Ascending aorta (tissue), 2 donors: ENCODE results near the gene NME7. TPM values are rescaled to one million over a fixed set of nuclear protein-coding genes. Genes with fewer than 3 reads are reported as not detected.

ENCODE experiments used
- DNase-seq, 2 donors: peaks; one replicate each; pipeline ENCODE4 v3.0.0-alpha.2; 2019; ENCODE audit warnings: low spot score in 2 of 2
- H3K27ac ChIP-seq, 2 donors: fragments of 200-600 bp; sonication (generic); one replicate each; pipeline ENCODE4 v1.5.1; 2016 to 2017; ENCODE audit warnings: mild to moderate bottlenecking in 1 of 2
- H3K27me3 ChIP-seq: fragments of 200-600 bp; sonication (generic); one replicate; pipeline ENCODE4 v1.5.1; 2017
- H3K36me3 ChIP-seq, 2 donors: fragments of 200-600 bp; sonication (generic); one replicate each; pipeline ENCODE4 v1.5.1; 2016
- H3K4me1 ChIP-seq, 2 donors: fragments of 200-600 bp; sonication (generic); one replicate each; pipeline ENCODE4 v1.5.1; 2016 to 2017; ENCODE audit warnings: mild to moderate bottlenecking in 1 of 2
- H3K4me3 ChIP-seq, 2 donors: fragments of 200-600 bp; sonication (generic); one replicate each; pipeline ENCODE4 v1.5.1; 2016 to 2017; ENCODE audit warnings: mild to moderate bottlenecking in 1 of 2
- H3K9me3 ChIP-seq, 2 donors: fragments of 200-600 bp; sonication (generic); one replicate each; pipeline ENCODE4 v1.5.1; 2016
- intact Hi-C: fragments of 100-400 bp; cut with DNase I; formaldehyde crosslinking; loops from one replicate; pipeline ENCODE4 v1.15.1; 2023
- total RNA-seq: library from RNA; depleted of rRNA; stranded (reverse); fragments of >200 nt; gene quantifications from one replicate; pipeline ENCODE4 v1.1.0, GENCODE V29; 2016
- TF ChIP-seq, protein P1 (sequence below), 3 experiments: fragments of 200-600 bp in 2 of 3; fragments of 450-650 bp in 1 of 3; sonication (generic) in 2 of 3; IDR thresholded peaks; one replicate each; pipeline ENCODE4 v1.5.1; 2016 to 2019; ENCODE audit warnings: antibody characterized with exemption in 3 of 3, mild to moderate bottlenecking in 1 of 3, moderate library complexity in 1 of 3

The NME7 gene
- total RNA-seq, 1 donor from 2014 or later = 4.9 TPM

DNA sequence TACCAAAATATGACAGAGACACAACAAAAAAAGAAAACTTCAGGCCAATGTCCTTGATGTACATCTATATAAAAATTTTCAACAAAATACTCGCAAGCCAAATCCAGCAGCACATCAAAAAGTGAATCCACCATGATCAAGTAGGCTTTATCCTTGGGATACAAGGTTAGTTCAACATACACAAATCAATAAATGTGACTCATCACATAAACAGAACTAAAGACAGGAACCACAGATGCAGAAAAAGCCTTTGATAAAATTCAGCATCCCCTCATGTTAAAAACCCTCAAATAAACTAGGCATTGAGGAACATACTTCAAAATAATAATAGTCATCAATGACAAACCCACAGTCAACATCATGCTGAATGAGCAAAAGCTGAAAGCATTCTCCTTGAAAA, 101.5 kb downstream of the NME7 start:
- no peaks in the 10 kb centered on the region for H3K27me3 ChIP-seq
- no peak overlapping the region for H3K4me3 ChIP-seq
- H3K27ac ChIP-seq = no peak overlapping the region
- H3K36me3 ChIP-seq = no peaks in the 10 kb centered on the region
- H3K9me3 ChIP-seq = peaks cover 0 to 27% of the 10 kb centered on the region in 2 donors
- intact Hi-C loops = no loop called here
- DNase-seq = no peak
- TF ChIP-seq, protein P1, sequence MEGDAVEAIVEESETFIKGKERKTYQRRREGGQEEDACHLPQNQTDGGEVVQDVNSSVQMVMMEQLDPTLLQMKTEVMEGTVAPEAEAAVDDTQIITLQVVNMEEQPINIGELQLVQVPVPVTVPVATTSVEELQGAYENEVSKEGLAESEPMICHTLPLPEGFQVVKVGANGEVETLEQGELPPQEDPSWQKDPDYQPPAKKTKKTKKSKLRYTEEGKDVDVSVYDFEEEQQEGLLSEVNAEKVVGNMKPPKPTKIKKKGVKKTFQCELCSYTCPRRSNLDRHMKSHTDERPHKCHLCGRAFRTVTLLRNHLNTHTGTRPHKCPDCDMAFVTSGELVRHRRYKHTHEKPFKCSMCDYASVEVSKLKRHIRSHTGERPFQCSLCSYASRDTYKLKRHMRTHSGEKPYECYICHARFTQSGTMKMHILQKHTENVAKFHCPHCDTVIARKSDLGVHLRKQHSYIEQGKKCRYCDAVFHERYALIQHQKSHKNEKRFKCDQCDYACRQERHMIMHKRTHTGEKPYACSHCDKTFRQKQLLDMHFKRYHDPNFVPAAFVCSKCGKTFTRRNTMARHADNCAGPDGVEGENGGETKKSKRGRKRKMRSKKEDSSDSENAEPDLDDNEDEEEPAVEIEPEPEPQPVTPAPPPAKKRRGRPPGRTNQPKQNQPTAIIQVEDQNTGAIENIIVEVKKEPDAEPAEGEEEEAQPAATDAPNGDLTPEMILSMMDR (IDR thresholded peaks at IDR 0.05) = no peak
- no peaks in the 10 kb centered on the region for H3K4me1 ChIP-seq

DNA sequence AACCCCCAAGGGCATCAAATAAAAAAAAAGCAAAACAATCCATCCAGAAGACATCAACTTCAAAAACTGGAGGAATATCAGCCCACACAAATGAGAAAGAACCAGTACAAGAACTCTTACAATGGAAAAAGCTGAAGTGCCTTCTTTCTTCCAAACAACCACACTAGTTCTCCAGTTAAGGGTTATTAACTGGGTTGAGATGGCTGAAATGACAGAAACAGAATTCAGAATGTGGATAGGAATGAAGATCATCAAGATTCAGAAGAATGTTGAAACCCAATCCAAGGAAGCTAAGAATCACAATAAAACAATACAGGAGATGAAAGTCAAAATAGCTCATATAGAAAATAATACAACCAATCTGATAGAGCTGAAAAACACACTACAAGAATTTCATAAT, 104.5 kb downstream of the NME7 start:
- H3K36me3 ChIP-seq = no peaks in the 10 kb centered on the region
- H3K27me3 ChIP-seq = no peaks in the 10 kb centered on the region
- intact Hi-C loops = no loop called here
- H3K27ac ChIP-seq = no peak overlapping the region
- DNase-seq = no peak
- H3K4me1 ChIP-seq = no peaks in the 10 kb centered on the region
- TF ChIP-seq, protein P1 (IDR thresholded peaks at IDR 0.05) = no peak
- H3K4me3 ChIP-seq = no peak overlapping the region
- H3K9me3 ChIP-seq = peaks cover 0 to 33% of the 10 kb centered on the region in 2 donors

DNA sequence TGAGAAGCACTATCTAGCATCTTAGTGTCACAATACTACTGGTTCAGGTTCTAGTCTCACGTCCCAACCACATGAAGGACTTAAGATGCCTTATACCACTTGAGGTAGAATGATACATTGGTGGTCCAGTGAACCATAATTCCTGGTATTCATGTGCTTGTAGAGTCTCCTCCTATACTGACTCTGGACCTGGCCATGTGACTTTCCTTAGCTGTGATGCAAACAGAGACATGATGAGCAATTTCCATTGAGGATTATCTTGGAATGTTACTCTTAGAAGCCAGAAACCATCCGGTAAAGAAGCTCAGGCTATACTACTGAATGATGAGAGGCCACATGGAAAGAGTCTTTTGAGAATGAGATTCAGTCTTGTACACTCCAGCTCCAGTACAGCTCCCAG, 105.7 kb downstream of the NME7 start:
- intact Hi-C loops = no loop called here
- Histone ChIP-seq H3K4me3 (no peak overlapping the region), H3K27ac (no peak overlapping the region), H3K27me3 (no peaks in the 10 kb centered on the region), H3K36me3 (peaks cover 0 to 4% of the 10 kb centered on the region in 2 donors), H3K4me1 (no peaks in the 10 kb centered on the region), H3K9me3 (peaks cover 0 to 33% of the 10 kb centered on the region in 2 donors)
- TF ChIP-seq, protein P1 (IDR thresholded peaks at IDR 0.05) = no peak
- DNase-seq = no peak

DNA sequence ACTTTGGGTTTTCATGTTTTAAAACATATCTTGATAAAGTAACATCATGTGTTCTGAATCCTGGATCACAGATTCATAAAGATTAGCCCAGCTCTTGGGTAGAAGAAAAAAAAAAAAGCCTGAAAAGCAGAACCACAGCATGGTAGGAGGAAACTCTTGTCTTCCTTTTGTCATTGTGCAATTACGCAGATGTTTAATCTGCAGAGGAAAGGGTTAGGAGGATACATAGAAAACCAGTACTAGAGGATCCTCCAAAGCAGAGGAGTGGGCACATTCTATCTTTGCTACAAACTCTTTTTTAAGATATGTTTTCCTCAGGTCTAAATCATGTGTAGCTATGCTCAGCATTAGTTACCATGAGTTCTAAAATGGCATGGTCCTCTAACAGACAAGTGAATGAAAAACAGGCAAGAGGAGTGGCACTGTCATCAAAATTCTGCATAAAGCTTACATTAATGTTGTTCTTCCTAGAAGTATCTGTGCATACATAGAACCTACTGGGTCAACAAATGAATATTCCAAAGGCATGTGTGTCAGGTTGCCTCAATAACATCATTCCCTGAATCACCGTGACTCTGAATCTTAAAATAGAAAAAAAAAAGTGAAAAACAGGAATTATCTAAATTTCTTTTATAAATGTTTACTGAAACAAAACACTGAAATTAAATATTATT, 107.0 kb downstream of the NME7 start:
- Histone ChIP-seq H3K4me3 (no peak overlapping the region), H3K9me3 (peaks cover 0 to 31% of the 10 kb centered on the region in 2 donors), H3K27me3 (no peaks in the 10 kb centered on the region), H3K27ac (no peak overlapping the region), H3K36me3 (peaks cover 0 to 4% of the 10 kb centered on the region in 2 donors), H3K4me1 (no peaks in the 10 kb centered on the region)
- intact Hi-C loops = no loop called here
- no peak for DNase-seq
- TF ChIP-seq, protein P1 (IDR thresholded peaks at IDR 0.05) = no peak

DNA sequence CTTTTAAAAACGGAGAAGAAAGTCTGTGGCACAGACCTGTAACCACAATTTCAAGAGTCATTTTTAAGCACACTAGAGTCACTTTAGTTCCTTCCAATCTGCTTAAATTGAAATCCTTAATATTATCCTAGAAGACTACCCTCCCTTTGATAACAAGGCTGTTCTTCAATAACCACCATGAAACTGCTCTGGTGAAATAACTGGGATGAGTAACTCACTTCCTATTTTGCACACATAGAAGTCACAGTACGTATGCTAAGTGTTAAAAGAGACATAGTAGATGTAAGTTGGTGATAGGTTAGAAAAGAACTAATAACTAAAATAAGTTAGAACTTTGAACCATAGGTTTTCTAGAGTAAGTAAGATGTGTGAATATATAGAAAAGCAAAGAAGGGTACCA, 107.8 kb downstream of the NME7 start:
- no peak overlapping the region for H3K27ac ChIP-seq
- TF ChIP-seq, protein P1 (IDR thresholded peaks at IDR 0.05) = no peak
- peaks cover 0 to 23% of the 10 kb centered on the region in 2 donors for H3K9me3 ChIP-seq
- H3K4me3 ChIP-seq = no peak overlapping the region
- no peak for DNase-seq
- intact Hi-C loops = no loop called here
- H3K36me3 ChIP-seq = peaks cover 0 to 4% of the 10 kb centered on the region in 2 donors
- no peaks in the 10 kb centered on the region for H3K27me3 ChIP-seq
- H3K4me1 ChIP-seq = no peaks in the 10 kb centered on the region
